ENCODE data around the gene NEK7.
"Not testable (repeated sequence)": the region's sequence is repeated elsewhere in the genome, so short reads cannot be mapped to it uniquely, and the experiment has no call there.

The NEK7 gene

GRCh38 chr1:198205016-198205684 lies 48.4 kb downstream of the NEK7 start:
- no peak for DNase-seq (ENCODE audit: low read depth in 3 of 3)

GRCh38 chr1:198206292-198206691 lies 49.5 kb downstream of the NEK7 start:
- DNase-seq (ENCODE audit: low read depth in 3 of 3): no peak

- DNase-seq (ENCODE audit: low read depth in 3 of 3): no peak
These were observed 54.9 kb downstream of the NEK7 start for GRCh38 chr1:198211696-198212095.

GRCh38 chr1:198212126-198212525 lies 55.3 kb downstream of the NEK7 start:
- DNase-seq (ENCODE audit: low read depth in 3 of 3): no peak

- no peak for DNase-seq (ENCODE audit: low read depth in 3 of 3)
These were observed 55.9 kb downstream of the NEK7 start for GRCh38 chr1:198212675-198213074.

- no peak for DNase-seq (ENCODE audit: low read depth in 3 of 3)
These were observed 58.1 kb downstream of the NEK7 start for GRCh38 chr1:198214924-198215323.

- DNase-seq (ENCODE audit: low read depth in 3 of 3): no peak
These were observed 63.6 kb downstream of the NEK7 start for GRCh38 chr1:198220428-198220827.

GRCh38 chr1:198227010-198227409 lies 70.2 kb downstream of the NEK7 start:
- not testable (repeated sequence) for DNase-seq (ENCODE audit: low read depth in 3 of 3)

- not testable (repeated sequence) for DNase-seq (ENCODE audit: low read depth in 3 of 3)
These were observed 70.7 kb downstream of the NEK7 start for GRCh38 chr1:198227454-198227853.

- DNase-seq (ENCODE audit: low read depth in 3 of 3): no peak
These were observed 72.1 kb downstream of the NEK7 start for GRCh38 chr1:198228925-198229324.

- DNase-seq (ENCODE audit: low read depth in 3 of 3): no peak
These were observed 75.0 kb downstream of the NEK7 start for GRCh38 chr1:198231779-198232178.

- DNase-seq (ENCODE audit: low read depth in 3 of 3): no peak
These were observed 75.6 kb downstream of the NEK7 start for GRCh38 chr1:198232378-198232777.

- no peak for DNase-seq (ENCODE audit: low read depth in 3 of 3)
These were observed 76.3 kb downstream of the NEK7 start for GRCh38 chr1:198232940-198233675.

- DNase-seq (ENCODE audit: low read depth in 3 of 3): no peak
These were observed 77.9 kb downstream of the NEK7 start for GRCh38 chr1:198234520-198235251.

- DNase-seq (ENCODE audit: low read depth in 3 of 3): no peak
These were observed 81.3 kb downstream of the NEK7 start for GRCh38 chr1:198238121-198238520.

GRCh38 chr1:198241553-198241952 lies 84.8 kb downstream of the NEK7 start:
- DNase-seq (ENCODE audit: low read depth in 3 of 3): no peak

GRCh38 chr1:198244772-198245171 lies 88.0 kb downstream of the NEK7 start:
- DNase-seq (ENCODE audit: low read depth in 3 of 3): no peak

- no peak for DNase-seq (ENCODE audit: low read depth in 3 of 3)
These were observed 88.6 kb downstream of the NEK7 start for GRCh38 chr1:198245379-198245778.

- no peak for DNase-seq (ENCODE audit: low read depth in 3 of 3)
These were observed 89.5 kb downstream of the NEK7 start for GRCh38 chr1:198246337-198246736.

GRCh38 chr1:198253259-198253658 lies 96.5 kb downstream of the NEK7 start:
- no peak for DNase-seq (ENCODE audit: low read depth in 3 of 3)

GRCh38 chr1:198253668-198254067 lies 96.9 kb downstream of the NEK7 start:
- no peak for DNase-seq (ENCODE audit: low read depth in 3 of 3)

- DNase-seq (ENCODE audit: low read depth in 3 of 3): no peak
These were observed 97.7 kb downstream of the NEK7 start for GRCh38 chr1:198254521-198254920.

GRCh38 chr1:198254948-198255347 lies 98.2 kb downstream of the NEK7 start:
- DNase-seq (ENCODE audit: low read depth in 3 of 3): no peak
